ENCODE results near the gene TXN. TPM values are rescaled to one million over a fixed set of nuclear protein-coding genes. Genes with fewer than 3 reads are reported as not detected.

Gene TXN
- 100 to 1,000 TPM; 136 to 226 (median 178) TPM for total RNA-seq

- TF ChIP-seq, protein P1, sequence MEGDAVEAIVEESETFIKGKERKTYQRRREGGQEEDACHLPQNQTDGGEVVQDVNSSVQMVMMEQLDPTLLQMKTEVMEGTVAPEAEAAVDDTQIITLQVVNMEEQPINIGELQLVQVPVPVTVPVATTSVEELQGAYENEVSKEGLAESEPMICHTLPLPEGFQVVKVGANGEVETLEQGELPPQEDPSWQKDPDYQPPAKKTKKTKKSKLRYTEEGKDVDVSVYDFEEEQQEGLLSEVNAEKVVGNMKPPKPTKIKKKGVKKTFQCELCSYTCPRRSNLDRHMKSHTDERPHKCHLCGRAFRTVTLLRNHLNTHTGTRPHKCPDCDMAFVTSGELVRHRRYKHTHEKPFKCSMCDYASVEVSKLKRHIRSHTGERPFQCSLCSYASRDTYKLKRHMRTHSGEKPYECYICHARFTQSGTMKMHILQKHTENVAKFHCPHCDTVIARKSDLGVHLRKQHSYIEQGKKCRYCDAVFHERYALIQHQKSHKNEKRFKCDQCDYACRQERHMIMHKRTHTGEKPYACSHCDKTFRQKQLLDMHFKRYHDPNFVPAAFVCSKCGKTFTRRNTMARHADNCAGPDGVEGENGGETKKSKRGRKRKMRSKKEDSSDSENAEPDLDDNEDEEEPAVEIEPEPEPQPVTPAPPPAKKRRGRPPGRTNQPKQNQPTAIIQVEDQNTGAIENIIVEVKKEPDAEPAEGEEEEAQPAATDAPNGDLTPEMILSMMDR (IDR thresholded peaks at IDR 0.05): no peak
- TF ChIP-seq POLR2A (IDR thresholded peaks at IDR 0.05): peak; percentile 88 to 96
- H3K4me3 ChIP-seq: peak within 1 kb of the TSS; percentile 68 to 98 (median 80)
- no peaks in the 10 kb centered on the region for H3K9me3 ChIP-seq
- H3K4me1 ChIP-seq: peaks cover 0 to 30% (median 8%) of the 10 kb centered on the region in 4 donors
- H3K27me3 ChIP-seq: no peaks in the 10 kb centered on the region
- H3K36me3 ChIP-seq: no peaks in the 10 kb centered on the region
- peak within 1 kb of the TSS; percentile 86 to 98 (median 92) for H3K27ac ChIP-seq
- DNase-seq: peak; percentile 85 to 97 (median 96)
Measured at GRCh38 chr9:110256380-110257096, at the start of gene TXN. TXN (minus strand) TSS chr9:110256507; CDS start chr9:110256435, 72 bp downstream.

GRCh38 chr9:110303133-110303532 lies 46.8 kb upstream of the TXN start:
- DNase-seq: no peak

DNA sequence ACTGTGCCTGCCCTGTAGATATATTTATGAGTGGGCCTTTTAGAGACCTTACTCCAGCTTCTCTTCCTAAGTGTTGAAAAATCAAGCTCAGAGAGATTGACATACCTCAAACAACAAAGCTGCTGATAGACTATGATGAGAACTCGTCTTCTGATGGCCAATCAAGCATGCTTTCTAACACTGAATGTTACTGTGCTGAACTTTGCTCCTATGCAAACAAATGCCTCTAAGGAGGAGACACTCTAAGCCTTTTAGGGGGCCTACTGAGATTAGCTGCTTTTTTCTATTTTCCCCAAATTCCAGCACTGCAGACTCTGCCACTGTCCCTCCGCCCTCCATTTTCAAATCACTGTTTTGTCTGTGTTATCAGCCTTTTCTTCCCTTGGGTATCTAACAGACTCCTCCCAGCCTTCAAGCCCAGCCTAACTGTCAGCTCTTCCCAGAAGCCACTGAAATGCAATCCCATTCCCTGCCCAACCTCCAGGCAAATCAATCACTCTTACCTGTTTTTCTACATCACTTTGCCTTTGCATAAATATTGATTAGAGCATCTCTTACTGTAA lies 41.8 kb upstream of the TXN start:
- Histone ChIP-seq H3K4me1 (no peaks in the 10 kb centered on the region), H3K36me3 (no peaks in the 10 kb centered on the region), H3K4me3 (no peak overlapping the region), H3K9me3 (no peaks in the 10 kb centered on the region), H3K27me3 (no peaks in the 10 kb centered on the region), H3K27ac (no peak overlapping the region)
- DNase-seq: no peak
- TF ChIP-seq, protein P1 (IDR thresholded peaks at IDR 0.05): no peak
- no peak for TF ChIP-seq POLR2A (IDR thresholded peaks at IDR 0.05)

More at GRCh38 chr9:110303133-110303532, 46.8 kb upstream of the TXN start:
- Histone ChIP-seq H3K4me1 (no peaks in the 10 kb centered on the region), H3K27me3 (no peaks in the 10 kb centered on the region), H3K36me3 (no peaks in the 10 kb centered on the region), H3K27ac (no peak overlapping the region), H3K4me3 (no peak overlapping the region), H3K9me3 (no peaks in the 10 kb centered on the region)
- TF ChIP-seq, protein P1 (IDR thresholded peaks at IDR 0.05): no peak
- TF ChIP-seq POLR2A (IDR thresholded peaks at IDR 0.05): no peak

- Histone ChIP-seq H3K4me1 (no peaks in the 10 kb centered on the region), H3K36me3 (no peaks in the 10 kb centered on the region), H3K4me3 (no peak overlapping the region), H3K9me3 (no peaks in the 10 kb centered on the region), H3K27ac (no peak overlapping the region), H3K27me3 (no peaks in the 10 kb centered on the region)
- DNase-seq: no peak
- TF ChIP-seq, protein P1 (IDR thresholded peaks at IDR 0.05): no peak
- no peak for TF ChIP-seq POLR2A (IDR thresholded peaks at IDR 0.05)
Measured at GRCh38 chr9:110293248-110293647, 36.9 kb upstream of the TXN start.

DNA sequence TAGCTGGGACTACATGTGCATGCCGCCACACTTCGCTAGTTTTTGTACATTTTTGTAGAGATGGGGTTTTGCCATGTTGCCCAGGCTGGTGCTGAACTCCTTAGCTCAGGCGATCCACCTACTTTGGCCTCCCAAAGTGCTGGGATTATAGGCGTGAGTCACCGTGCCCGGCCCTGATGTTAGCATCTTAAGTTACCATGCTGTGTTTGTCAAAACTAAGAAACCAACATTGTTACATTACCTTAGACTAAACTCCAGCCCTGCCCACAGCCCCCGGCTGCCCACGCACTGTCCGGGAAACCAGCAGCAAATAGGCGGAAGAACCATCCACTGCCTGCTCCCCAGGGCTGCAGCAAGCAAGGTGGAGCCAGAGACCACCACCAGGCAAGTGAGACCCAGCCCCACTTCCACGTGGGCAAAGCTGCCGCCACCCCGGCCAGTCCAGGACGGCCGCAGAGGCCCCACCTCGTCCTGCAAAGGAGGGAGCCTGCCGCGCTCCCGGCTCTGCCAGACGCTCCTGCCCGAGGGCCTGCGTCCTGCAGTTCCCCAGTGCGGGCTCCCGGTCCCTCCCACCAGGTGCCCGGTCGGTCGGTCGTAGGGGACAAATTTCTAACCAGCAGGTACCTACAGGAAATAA lies 35.7 kb upstream of the TXN start:
- no peak overlapping the region for H3K4me3 ChIP-seq
- H3K4me1 ChIP-seq: no peaks in the 10 kb centered on the region
- no peak overlapping the region for H3K27ac ChIP-seq
- no peak for DNase-seq
- H3K27me3 ChIP-seq: no peaks in the 10 kb centered on the region
- TF ChIP-seq, protein P1 (IDR thresholded peaks at IDR 0.05): no peak
- no peak for TF ChIP-seq POLR2A (IDR thresholded peaks at IDR 0.05)
- no peaks in the 10 kb centered on the region for H3K36me3 ChIP-seq
- H3K9me3 ChIP-seq: no peaks in the 10 kb centered on the region
